Measurements from ENCODE around the gene KCNA3.
"Not testable (repeated sequence)": the region's sequence is repeated elsewhere in the genome, so short reads cannot be mapped to it uniquely, and the experiment has no call there.

Gene KCNA3

DNA sequence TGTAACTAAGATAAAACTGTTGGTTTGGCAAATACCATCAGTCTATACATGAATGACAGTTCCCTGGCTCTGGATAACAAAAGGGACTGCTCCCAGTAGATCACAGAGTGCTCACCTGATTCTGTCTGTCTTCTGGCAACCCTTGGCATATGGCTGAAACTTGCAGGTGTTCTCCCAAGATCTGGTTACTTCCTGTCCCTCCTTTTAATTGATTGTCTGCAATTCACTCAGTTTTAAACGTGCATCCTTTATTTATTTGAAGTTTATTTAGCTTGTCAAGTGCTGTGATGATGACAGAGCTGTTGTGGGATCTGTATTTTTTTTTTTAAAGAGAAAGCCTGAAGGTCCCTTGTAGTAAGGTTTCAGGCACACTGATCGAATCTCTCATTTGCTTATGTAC, 3.4 kb downstream of the KCNA3 start:
- Histone ChIP-seq H3K4me3 (peak overlapping the region; percentile 79), H3K4me1 (peaks cover 50% of the 10 kb centered on the region), H3K27ac (no peak overlapping the region), H3K9me3 (no peaks in the 10 kb centered on the region), H4K20me1 (peaks cover 28% of the 10 kb centered on the region), H3K27me3 (peaks cover 66% of the 10 kb centered on the region), H3K9ac (no peak overlapping the region), H3K36me3 (no peaks in the 10 kb centered on the region), H3K4me2 (peak overlapping the region; percentile 97)
- no peak for TF ChIP-seq Cebpa-rat (IDR thresholded peaks at IDR 0.05)

- Histone ChIP-seq H3K36me3 (peaks cover 3% of the 10 kb centered on the region; the same call in 1 of the 2 replicates), H3K27ac (no peak overlapping the region), H3K4me1 (peaks cover 31% of the 10 kb centered on the region)
Measured at GRCh38 chr1:110668549-110668948, 6.2 kb downstream of the KCNA3 start.

DNA sequence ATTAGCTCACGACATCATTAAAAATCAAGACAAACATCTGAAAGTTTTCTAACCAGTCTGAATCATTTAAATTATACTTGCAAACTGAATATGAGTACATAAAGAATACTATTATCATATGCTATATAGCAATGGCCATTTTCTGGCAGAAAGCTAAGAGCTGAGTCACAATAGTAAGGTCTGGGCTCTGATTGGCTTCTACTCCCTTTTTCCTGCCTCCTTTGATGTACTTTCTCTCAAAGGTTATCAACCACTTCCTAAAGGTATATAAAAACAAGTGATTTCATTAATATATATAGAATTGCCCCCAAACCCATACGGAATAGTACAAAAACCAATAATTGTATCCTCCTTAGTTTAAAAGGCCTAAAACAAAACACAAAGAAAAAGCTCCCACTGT, 7.0 kb downstream of the KCNA3 start:
- Histone ChIP-seq H3K9ac (no peak overlapping the region), H3K9me3 (no peaks in the 10 kb centered on the region), H3K4me3 (no peak overlapping the region), H3K27ac (no peak overlapping the region), H3K4me1 (peaks cover 23% of the 10 kb centered on the region), H4K20me1 (peaks cover 17% of the 10 kb centered on the region), H3K4me2 (no peak overlapping the region), H3K36me3 (peaks cover 3% of the 10 kb centered on the region; the same call in 1 of the 2 replicates), H3K27me3 (peaks cover 30% of the 10 kb centered on the region)
- TF ChIP-seq Cebpa-rat (IDR thresholded peaks at IDR 0.05): no peak

More at GRCh38 chr1:110668549-110668948, 6.2 kb downstream of the KCNA3 start:
- peaks cover 19% of the 10 kb centered on the region for H4K20me1 ChIP-seq
- H3K4me3 ChIP-seq: no peak overlapping the region
- peak overlapping the region; percentile 25 for H3K4me2 ChIP-seq
- TF ChIP-seq Cebpa-rat (IDR thresholded peaks at IDR 0.05): no peak
- peaks cover 38% of the 10 kb centered on the region for H3K27me3 ChIP-seq
- H3K9ac ChIP-seq: no peak overlapping the region
- no peaks in the 10 kb centered on the region for H3K9me3 ChIP-seq

GRCh38 chr1:110663241-110663640, 11.5 kb downstream of the KCNA3 start:
- TF ChIP-seq Cebpa-rat (IDR thresholded peaks at IDR 0.05): no peak
- no peak overlapping the region for H3K4me3 ChIP-seq
- H3K27ac ChIP-seq: no peak overlapping the region
- no peak overlapping the region for H3K4me2 ChIP-seq
- H3K36me3 ChIP-seq: peaks cover 3% of the 10 kb centered on the region; the same call in 1 of the 2 replicates
- no peaks in the 10 kb centered on the region for H3K4me1 ChIP-seq
- no peaks in the 10 kb centered on the region for H4K20me1 ChIP-seq
- H3K9me3 ChIP-seq: no peaks in the 10 kb centered on the region
- no peaks in the 10 kb centered on the region for H3K27me3 ChIP-seq
- H3K9ac ChIP-seq: no peak overlapping the region

GRCh38 chr1:110659559-110659958, 15.2 kb downstream of the KCNA3 start:
- H3K9ac ChIP-seq, H3K9me3 ChIP-seq, H4K20me1 ChIP-seq, H3K27me3 ChIP-seq, H3K36me3 ChIP-seq, H3K4me3 ChIP-seq, H3K27ac ChIP-seq, H3K4me2 ChIP-seq, H3K4me1 ChIP-seq: not testable (repeated sequence)

DNA sequence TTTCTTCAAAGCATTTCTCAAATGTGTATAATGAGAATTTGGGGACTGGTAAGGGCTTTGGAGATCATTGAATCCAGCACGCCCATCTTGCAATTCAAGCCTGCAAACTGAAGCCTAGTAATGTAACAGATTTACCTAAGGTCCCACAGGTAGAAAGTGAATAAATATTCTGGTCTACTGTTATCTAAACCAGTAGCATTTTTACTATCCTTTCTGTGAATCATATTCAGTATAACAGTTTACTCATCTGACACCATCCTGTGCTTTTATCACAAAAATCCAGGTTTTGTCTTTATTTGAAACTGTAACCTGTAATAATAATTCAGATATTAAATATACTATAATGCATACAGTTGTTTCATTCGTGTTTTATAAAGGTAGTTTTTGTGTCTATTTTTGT, 17.4 kb downstream of the KCNA3 start:
- Histone ChIP-seq H4K20me1 (no peaks in the 10 kb centered on the region), H3K36me3 (0 out of 2 replicates have a peak, but pooled peaks cover 3% of the 10 kb centered on the region), H3K9ac (no peak overlapping the region), H3K27me3 (no peaks in the 10 kb centered on the region), H3K27ac (no peak overlapping the region), H3K9me3 (no peaks in the 10 kb centered on the region), H3K4me2 (no peak overlapping the region), H3K4me3 (no peak overlapping the region), H3K4me1 (no peaks in the 10 kb centered on the region)
- no peak for TF ChIP-seq Cebpa-rat (IDR thresholded peaks at IDR 0.05)

- H3K36me3 ChIP-seq: no peaks in the 10 kb centered on the region
- H3K4me3 ChIP-seq: no peak overlapping the region
- no peaks in the 10 kb centered on the region for H4K20me1 ChIP-seq
- no peaks in the 10 kb centered on the region for H3K9me3 ChIP-seq
- H3K9ac ChIP-seq: no peak overlapping the region
- H3K27me3 ChIP-seq: no peaks in the 10 kb centered on the region
- no peak overlapping the region for H3K27ac ChIP-seq
- no peak for TF ChIP-seq Cebpa-rat (IDR thresholded peaks at IDR 0.05)
- peaks cover 9% of the 10 kb centered on the region; the same call in 1 of the 2 replicates for H3K4me1 ChIP-seq
- no peak overlapping the region for H3K4me2 ChIP-seq
Measured at GRCh38 chr1:110650609-110651008, 24.1 kb downstream of the KCNA3 start.

DNA sequence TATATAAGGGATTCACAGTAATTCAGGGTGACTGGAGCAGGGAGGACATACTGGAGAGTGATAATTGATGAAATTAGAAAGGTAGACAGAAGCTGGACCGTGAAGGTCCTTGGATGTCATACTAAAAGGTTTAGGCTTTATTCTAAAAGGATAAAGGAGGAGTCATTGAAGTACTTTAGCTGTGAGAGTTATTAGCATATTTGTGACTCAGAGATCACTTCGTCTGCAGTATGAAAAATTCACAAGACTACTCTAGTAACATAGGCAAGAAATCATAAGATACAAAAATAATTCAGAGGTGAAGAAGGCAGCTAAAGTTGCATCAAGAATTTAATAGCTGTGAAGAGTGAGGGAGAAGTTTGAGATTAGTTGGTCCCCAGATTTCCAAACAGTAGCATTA, 26.3 kb downstream of the KCNA3 start:
- Histone ChIP-seq H4K20me1 (no peaks in the 10 kb centered on the region), H3K9ac (no peak overlapping the region), H3K4me1 (peaks cover 20% of the 10 kb centered on the region), H3K4me2 (no peak overlapping the region), H3K27me3 (no peaks in the 10 kb centered on the region), H3K27ac (no peak overlapping the region), H3K36me3 (no peaks in the 10 kb centered on the region), H3K9me3 (no peaks in the 10 kb centered on the region), H3K4me3 (no peak overlapping the region)
- TF ChIP-seq Cebpa-rat (IDR thresholded peaks at IDR 0.05): no peak

DNA sequence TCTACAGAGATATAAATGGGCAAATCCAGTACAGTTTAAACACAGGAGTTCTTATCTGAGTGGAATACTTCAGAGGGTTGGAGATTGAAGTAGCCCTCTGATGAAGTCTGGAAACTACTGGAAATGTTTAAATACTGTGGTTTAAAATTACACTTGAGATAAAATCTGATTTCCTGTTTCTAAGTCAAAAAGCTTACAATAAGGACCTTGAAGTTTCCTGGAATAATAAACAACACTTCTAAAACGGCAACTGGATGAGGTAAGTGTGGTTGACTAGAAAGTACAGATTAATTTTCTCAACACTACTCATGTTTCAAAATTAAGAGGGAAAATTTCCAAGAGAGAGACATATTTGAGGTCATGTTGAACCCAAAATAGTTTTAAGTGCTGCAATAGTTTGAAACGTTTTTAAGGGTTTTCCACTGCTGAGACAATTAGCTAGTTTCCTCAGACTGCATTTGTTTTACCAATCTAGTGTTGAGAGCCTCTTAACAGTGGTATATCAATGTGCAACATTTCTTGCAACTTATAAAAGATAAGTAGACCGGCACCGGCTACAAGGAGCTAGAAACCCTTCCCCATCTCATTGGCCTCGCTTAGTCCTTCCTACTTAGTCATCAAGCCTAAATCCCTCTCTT, 27.4 kb downstream of the KCNA3 start:
- H3K36me3 ChIP-seq: no peaks in the 10 kb centered on the region
- peaks cover 21% of the 10 kb centered on the region for H3K4me1 ChIP-seq
- H3K9me3 ChIP-seq: no peaks in the 10 kb centered on the region
- no peak for TF ChIP-seq Cebpa-rat (IDR thresholded peaks at IDR 0.05)
- H4K20me1 ChIP-seq: no peaks in the 10 kb centered on the region
- H3K4me3 ChIP-seq: no peak overlapping the region
- no peak overlapping the region for H3K9ac ChIP-seq
- no peak overlapping the region for H3K27ac ChIP-seq
- H3K4me2 ChIP-seq: peak overlapping the region; percentile 4; the same call in 1 of the 2 replicates
- no peaks in the 10 kb centered on the region for H3K27me3 ChIP-seq

- no peak overlapping the region for H3K4me3 ChIP-seq
- no peaks in the 10 kb centered on the region for H4K20me1 ChIP-seq
- TF ChIP-seq Cebpa-rat (IDR thresholded peaks at IDR 0.05): no peak
- no peaks in the 10 kb centered on the region for H3K36me3 ChIP-seq
- no peak overlapping the region for H3K27ac ChIP-seq
- H3K4me2 ChIP-seq: no peak overlapping the region
- H3K9me3 ChIP-seq: no peaks in the 10 kb centered on the region
- no peak overlapping the region for H3K9ac ChIP-seq
- no peaks in the 10 kb centered on the region for H3K27me3 ChIP-seq
- peaks cover 21% of the 10 kb centered on the region for H3K4me1 ChIP-seq
Measured at GRCh38 chr1:110645821-110646735, 28.7 kb downstream of the KCNA3 start.

All from BLaER1 (cell line).